H9 (cell line): ENCODE measurements around the gene BROX. TPM values are rescaled to one million over a fixed set of nuclear protein-coding genes. Genes with fewer than 3 reads are reported as not detected.

ENCODE experiments used
- DNase-seq: peaks from one replicate; pipeline ENCODE4 v3.0.0-alpha.2; 2017
- H2AFZ ChIP-seq: one replicate; pipeline ENCODE4 v1.6.1; 2013; ENCODE audit warnings: mild to moderate bottlenecking, low read length, control low read depth, moderate library complexity
- H2AK5ac ChIP-seq: 2 replicates; pipeline ENCODE4 v1.6.1; 2013; ENCODE audit warnings: low read length, control low read depth, mixed read lengths; ENCODE audit not compliant: insufficient read length
- H2BK120ac ChIP-seq: one replicate; pipeline ENCODE4 v1.6.1; 2013; ENCODE audit warnings: low read depth, mild to moderate bottlenecking, low read length, control low read depth, inconsistent platforms; ENCODE audit not compliant: poor library complexity, severe bottlenecking
- H2BK12ac ChIP-seq: 2 replicates; pipeline ENCODE4 v1.6.1; 2013; ENCODE audit warnings: low read length, control low read depth, mixed read lengths, low read depth; ENCODE audit not compliant: insufficient read length
- H2BK15ac ChIP-seq: 2 replicates; pipeline ENCODE4 v1.6.1; 2013; ENCODE audit warnings: low read depth, low read length, control low read depth
- H2BK20ac ChIP-seq: one replicate; pipeline ENCODE4 v1.6.1; 2013; ENCODE audit warnings: low read depth, mild to moderate bottlenecking, low read length, control low read depth, inconsistent platforms; ENCODE audit not compliant: poor library complexity, severe bottlenecking
- H2BK5ac ChIP-seq: 2 replicates; pipeline ENCODE4 v1.6.1; 2013; ENCODE audit warnings: low read length, control low read depth, mixed read lengths; ENCODE audit not compliant: insufficient read length
- H3K14ac ChIP-seq: 2 replicates; pipeline ENCODE4 v1.6.1; 2013; ENCODE audit warnings: low read length, control low read depth; ENCODE audit not compliant: insufficient read depth
- H3K18ac ChIP-seq: 2 replicates; pipeline ENCODE4 v1.6.1; 2013; ENCODE audit warnings: low read depth, mild to moderate bottlenecking, mixed read lengths, low read length, control low read depth; ENCODE audit not compliant: insufficient read length
- H3K23ac ChIP-seq: 2 replicates; pipeline ENCODE4 v1.6.1; 2013; ENCODE audit warnings: low read length, control low read depth, mixed read lengths, low read depth; ENCODE audit not compliant: insufficient read length
- H3K23me2 ChIP-seq: 2 replicates; pipeline ENCODE4 v1.6.1; 2013; ENCODE audit warnings: low read depth, mild to moderate bottlenecking, mixed read lengths, low read length, control low read depth; ENCODE audit not compliant: insufficient read length, poor library complexity, severe bottlenecking
- H3K27ac ChIP-seq: 2 replicates; pipeline ENCODE4 v1.5.1; 2013; ENCODE audit warnings: low read length, control low read depth, mixed read lengths, low read depth; ENCODE audit not compliant: insufficient read length
- H3K27me3 ChIP-seq: 2 replicates; pipeline ENCODE4 v1.6.1; 2013; ENCODE audit warnings: low read length, control low read depth, inconsistent platforms; ENCODE audit not compliant: insufficient read depth
- H3K4ac ChIP-seq: 2 replicates; pipeline ENCODE4 v1.6.1; 2013; ENCODE audit warnings: low read depth, mild to moderate bottlenecking, control low read depth, inconsistent platforms, low read length, moderate library complexity
- H3K4me1 ChIP-seq: 2 replicates; pipeline ENCODE4 v1.6.1; 2013; ENCODE audit warnings: low read length, control low read depth, inconsistent platforms; ENCODE audit not compliant: insufficient read depth
- H3K4me2 ChIP-seq: 2 replicates; pipeline ENCODE4 v1.6.1; 2013; ENCODE audit warnings: low read length, control low read depth, mixed read lengths; ENCODE audit not compliant: insufficient read length, insufficient read depth
- H3K56ac ChIP-seq: 2 replicates; pipeline ENCODE4 v1.6.1; 2013; ENCODE audit warnings: low read depth, mild to moderate bottlenecking, mixed read lengths, low read length, control low read depth; ENCODE audit not compliant: insufficient read length
- H3K79me1 ChIP-seq: 2 replicates; pipeline ENCODE4 v1.6.1; 2013; ENCODE audit warnings: low read depth, mild to moderate bottlenecking, moderate library complexity, low read length, control low read depth, inconsistent platforms; ENCODE audit not compliant: insufficient read depth, poor library complexity, severe bottlenecking
- H3K79me2 ChIP-seq: 2 replicates; pipeline ENCODE4 v1.6.1; 2013; ENCODE audit warnings: low read length, control low read depth, inconsistent platforms; ENCODE audit not compliant: insufficient read depth
- H3K9ac ChIP-seq: 2 replicates; pipeline ENCODE4 v1.6.1; 2013; ENCODE audit warnings: low read length, control low read depth, mixed read lengths; ENCODE audit not compliant: insufficient read length; ENCODE audit errors: extremely low read depth
- H3K9me3 ChIP-seq: one replicate; pipeline ENCODE4 v1.6.1; 2013; ENCODE audit warnings: low read depth, low read length, inconsistent platforms; ENCODE audit not compliant: control insufficient read depth
- H3T11ph ChIP-seq: one replicate; pipeline ENCODE4 v1.6.1; 2013; ENCODE audit warnings: mild to moderate bottlenecking, low read length, control low read depth, inconsistent platforms
- H4K20me1 ChIP-seq: one replicate; pipeline ENCODE4 v1.6.1; 2013; ENCODE audit not compliant: control insufficient read depth, insufficient read length, insufficient read depth
- H4K5ac ChIP-seq: 2 replicates; pipeline ENCODE4 v1.6.1; 2013; ENCODE audit warnings: low read depth, mild to moderate bottlenecking, mixed read lengths, low read length, control low read depth; ENCODE audit not compliant: insufficient read length
- H4K8ac ChIP-seq: replicated peaks from 2 replicates; pipeline ENCODE4 v1.6.1; 2013; ENCODE audit warnings: low read length, control low read depth, mixed read lengths, low read depth; ENCODE audit not compliant: insufficient read length
- H4K91ac ChIP-seq: 2 replicates; pipeline ENCODE4 v1.6.1; 2013; ENCODE audit warnings: low read depth, mild to moderate bottlenecking, moderate library complexity, mixed read lengths, low read length, control low read depth; ENCODE audit not compliant: insufficient read length
- H3K27ac Mint-ChIP-seq, 3 experiments: 2 replicates in 2 of 3; 3 replicates in 1 of 3; pipeline ENCODE4 v1.8.0; 2020 to 2021; ENCODE audit warnings: mixed read lengths in 3 of 3, mild to moderate bottlenecking in 1 of 3, moderate library complexity in 1 of 3
- H3K27me3 Mint-ChIP-seq: 2 replicates; pipeline ENCODE4 v1.8.0; 2021; ENCODE audit warnings: low read depth, mild to moderate bottlenecking, moderate library complexity, mixed read lengths
- H3K36me3 Mint-ChIP-seq, 3 experiments: 2 replicates in 2 of 3; 3 replicates in 1 of 3; pipeline ENCODE4 v1.8.0; 2020 to 2021; ENCODE audit warnings: low read depth in 3 of 3, mixed read lengths in 3 of 3; ENCODE audit not compliant: insufficient read depth in 1 of 3
- H3K4me1 Mint-ChIP-seq, 2 experiments: 2 replicates each; pipeline ENCODE4 v1.8.0; 2020; ENCODE audit warnings: mixed read lengths in 2 of 2
- H3K4me3 Mint-ChIP-seq, 2 experiments: 2 replicates in 1 of 2; 3 replicates in 1 of 2; pipeline ENCODE4 v1.8.0; 2020 to 2021; ENCODE audit warnings: mild to moderate bottlenecking in 2 of 2, mixed read lengths in 2 of 2, moderate library complexity in 1 of 2
- H3K9me3 Mint-ChIP-seq, 2 experiments: 2 replicates in 1 of 2; 3 replicates in 1 of 2; pipeline ENCODE4 v1.8.0; 2020; ENCODE audit warnings: mild to moderate bottlenecking in 2 of 2, mixed read lengths in 2 of 2, moderate library complexity in 1 of 2
- WGBS: extraction: QIAGEN DNeasy Blood & Tissue Kit; methylation state at CpG from one replicate; pipeline ENCODE4 v1.1.7; 2013; ENCODE audit warnings: missing lambda C conversion rate, low lambda C conversion rate, mixed read lengths; ENCODE audit not compliant: insufficient read length; ENCODE audit errors: extremely low coverage; 5-methylcytosine and 5-hydroxymethylcytosine counted together
- total RNA-seq: library from RNA; stranded (reverse); gene quantifications from 2 replicates; pipeline ENCODE4 v1.2.1, GENCODE V29; 2021
- TF ChIP-seq, protein P1 (sequence below): fragments of 200-600 bp; sonication (generic); conservative IDR thresholded peaks from 3 replicates; pipeline ENCODE4 v1.8.0; 2021; ENCODE audit warnings: antibody characterized with exemption, mild to moderate bottlenecking

Gene BROX
- total RNA-seq, 1 experiment from 2014 or later = 27.8 TPM

DNA sequence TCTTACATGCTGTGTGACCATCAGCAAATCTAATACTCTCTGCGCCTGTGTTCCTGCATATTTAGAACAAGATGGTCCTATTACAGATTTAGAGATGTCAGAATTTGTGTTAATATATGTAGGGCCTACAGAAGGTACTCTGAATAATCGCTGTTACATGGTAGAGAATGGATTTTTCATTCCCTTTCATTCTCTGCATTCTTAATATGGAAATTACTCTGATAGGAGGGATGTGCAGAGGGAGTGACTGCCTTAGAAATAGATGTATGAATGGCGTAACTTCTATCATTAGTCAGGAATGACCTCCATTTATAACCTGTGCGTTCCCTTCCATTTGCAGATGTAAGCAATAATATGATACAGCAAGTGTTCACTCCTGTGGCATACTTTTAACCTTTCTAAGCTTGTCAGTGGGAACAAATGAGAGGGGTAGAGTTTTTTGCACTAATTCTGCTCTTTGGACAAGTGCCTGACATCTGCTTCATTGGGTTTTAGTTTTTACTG is 48.9 kb upstream of the BROX start:
- no peak overlapping the region for H2AFZ ChIP-seq
- Mint-ChIP-seq H3K4me1 (no peaks in the 10 kb centered on the region), H3K9me3 (no peaks in the 10 kb centered on the region), H3K27me3 (no peaks in the 10 kb centered on the region; the same call in 1 of the 2 replicates), H3K27ac (no peak overlapping the region; a peak in 1 of 7 replicates), H3K36me3 (peaks cover 18 to 80% (median 66%) of the 10 kb centered on the region in 3 experiments; a peak in 6 of 7 replicates), H3K4me3 (no peak overlapping the region)
- no peak overlapping the region for H3K27ac ChIP-seq
- no peak overlapping the region for H3K9ac ChIP-seq
- H4K8ac ChIP-seq = no peak overlapping the region
- H3K14ac ChIP-seq = no peak overlapping the region
- no peaks in the 10 kb centered on the region for H3K79me1 ChIP-seq
- no peak overlapping the region for H2BK20ac ChIP-seq
- H3K4ac ChIP-seq = no peak overlapping the region
- no peak overlapping the region for H3K18ac ChIP-seq
- H2BK15ac ChIP-seq = no peak overlapping the region
- no peaks in the 10 kb centered on the region for H4K20me1 ChIP-seq
- DNase-seq = no peak
- WGBS = no CpG with 5 or more reads among the region's 4 CpGs
- no peaks in the 10 kb centered on the region for H3K9me3 ChIP-seq
- no peak overlapping the region for H3K56ac ChIP-seq
- no peak overlapping the region for H3T11ph ChIP-seq
- no peaks in the 10 kb centered on the region for H3K23me2 ChIP-seq
- H2BK5ac ChIP-seq = no peak overlapping the region
- H2BK12ac ChIP-seq = no peak overlapping the region
- TF ChIP-seq, protein P1, sequence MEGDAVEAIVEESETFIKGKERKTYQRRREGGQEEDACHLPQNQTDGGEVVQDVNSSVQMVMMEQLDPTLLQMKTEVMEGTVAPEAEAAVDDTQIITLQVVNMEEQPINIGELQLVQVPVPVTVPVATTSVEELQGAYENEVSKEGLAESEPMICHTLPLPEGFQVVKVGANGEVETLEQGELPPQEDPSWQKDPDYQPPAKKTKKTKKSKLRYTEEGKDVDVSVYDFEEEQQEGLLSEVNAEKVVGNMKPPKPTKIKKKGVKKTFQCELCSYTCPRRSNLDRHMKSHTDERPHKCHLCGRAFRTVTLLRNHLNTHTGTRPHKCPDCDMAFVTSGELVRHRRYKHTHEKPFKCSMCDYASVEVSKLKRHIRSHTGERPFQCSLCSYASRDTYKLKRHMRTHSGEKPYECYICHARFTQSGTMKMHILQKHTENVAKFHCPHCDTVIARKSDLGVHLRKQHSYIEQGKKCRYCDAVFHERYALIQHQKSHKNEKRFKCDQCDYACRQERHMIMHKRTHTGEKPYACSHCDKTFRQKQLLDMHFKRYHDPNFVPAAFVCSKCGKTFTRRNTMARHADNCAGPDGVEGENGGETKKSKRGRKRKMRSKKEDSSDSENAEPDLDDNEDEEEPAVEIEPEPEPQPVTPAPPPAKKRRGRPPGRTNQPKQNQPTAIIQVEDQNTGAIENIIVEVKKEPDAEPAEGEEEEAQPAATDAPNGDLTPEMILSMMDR = no peak
- no peak overlapping the region for H2AK5ac ChIP-seq
- no peaks in the 10 kb centered on the region for H3K27me3 ChIP-seq
- H3K79me2 ChIP-seq = no peaks in the 10 kb centered on the region
- H3K4me1 ChIP-seq = no peaks in the 10 kb centered on the region
- H3K23ac ChIP-seq = no peak overlapping the region
- no peak overlapping the region for H4K5ac ChIP-seq
- no peak overlapping the region for H3K4me2 ChIP-seq
- H2BK120ac ChIP-seq = no peak overlapping the region
- H4K91ac ChIP-seq = no peak overlapping the region
